ENCODE data around the gene DIP2B.

DIP2B gene

GRCh38 chr12:50508414-50508813 lies 3.6 kb downstream of the DIP2B start:
- TF ChIP-seq GATA3 (IDR thresholded peaks at IDR 0.05; ENCODE audit: low read depth, low read length) (no peak), GATA2 (IDR thresholded peaks at IDR 0.05; ENCODE audit: low read depth, low read length) (no peak)

GRCh38 chr12:50508970-50509663 lies 4.3 kb downstream of the DIP2B start:
- no peak for TF ChIP-seq GATA3 (IDR thresholded peaks at IDR 0.05; ENCODE audit: low read depth, low read length)
- no peak for TF ChIP-seq GATA2 (IDR thresholded peaks at IDR 0.05; ENCODE audit: low read depth, low read length)

GRCh38 chr12:50514526-50515276 lies 9.9 kb downstream of the DIP2B start:
- TF ChIP-seq GATA3 (IDR thresholded peaks at IDR 0.05; ENCODE audit: low read depth, low read length) (no peak), GATA2 (IDR thresholded peaks at IDR 0.05; ENCODE audit: low read depth, low read length) (no peak)

GRCh38 chr12:50515587-50515986 lies 10.8 kb downstream of the DIP2B start:
- TF ChIP-seq GATA3 (IDR thresholded peaks at IDR 0.05; ENCODE audit: low read depth, low read length) (no peak), GATA2 (IDR thresholded peaks at IDR 0.05; ENCODE audit: low read depth, low read length) (no peak)

GRCh38 chr12:50517421-50518048 lies 12.8 kb downstream of the DIP2B start:
- TF ChIP-seq GATA2 (IDR thresholded peaks at IDR 0.05; ENCODE audit: low read depth, low read length) (no peak), GATA3 (IDR thresholded peaks at IDR 0.05; ENCODE audit: low read depth, low read length) (no peak)

GRCh38 chr12:50518090-50518489 lies 13.3 kb downstream of the DIP2B start:
- no peak for TF ChIP-seq GATA2 (IDR thresholded peaks at IDR 0.05; ENCODE audit: low read depth, low read length)
- no peak for TF ChIP-seq GATA3 (IDR thresholded peaks at IDR 0.05; ENCODE audit: low read depth, low read length)

- TF ChIP-seq GATA3 (IDR thresholded peaks at IDR 0.05; ENCODE audit: low read depth, low read length): no peak
- TF ChIP-seq GATA2 (IDR thresholded peaks at IDR 0.05; ENCODE audit: low read depth, low read length): no peak
Measured at GRCh38 chr12:50519353-50519752, 14.6 kb downstream of the DIP2B start.

- TF ChIP-seq GATA2 (IDR thresholded peaks at IDR 0.05; ENCODE audit: low read depth, low read length) (no peak), GATA3 (IDR thresholded peaks at IDR 0.05; ENCODE audit: low read depth, low read length) (no peak)
Measured at GRCh38 chr12:50520416-50521207, 15.8 kb downstream of the DIP2B start.

GRCh38 chr12:50523772-50524171 lies 19.0 kb downstream of the DIP2B start:
- TF ChIP-seq GATA3 (IDR thresholded peaks at IDR 0.05; ENCODE audit: low read depth, low read length) (no peak), GATA2 (IDR thresholded peaks at IDR 0.05; ENCODE audit: low read depth, low read length) (no peak)

- TF ChIP-seq GATA3 (IDR thresholded peaks at IDR 0.05; ENCODE audit: low read depth, low read length) (no peak), GATA2 (IDR thresholded peaks at IDR 0.05; ENCODE audit: low read depth, low read length) (no peak)
Measured at GRCh38 chr12:50524621-50525020, 19.8 kb downstream of the DIP2B start.

GRCh38 chr12:50525422-50525821 lies 20.6 kb downstream of the DIP2B start:
- no peak for TF ChIP-seq GATA2 (IDR thresholded peaks at IDR 0.05; ENCODE audit: low read depth, low read length)
- no peak for TF ChIP-seq GATA3 (IDR thresholded peaks at IDR 0.05; ENCODE audit: low read depth, low read length)

GRCh38 chr12:50527359-50527726 lies 22.6 kb downstream of the DIP2B start:
- TF ChIP-seq GATA3 (IDR thresholded peaks at IDR 0.05; ENCODE audit: low read depth, low read length) (no peak), GATA2 (IDR thresholded peaks at IDR 0.05; ENCODE audit: low read depth, low read length) (no peak)

- TF ChIP-seq GATA3 (IDR thresholded peaks at IDR 0.05; ENCODE audit: low read depth, low read length) (no peak), GATA2 (IDR thresholded peaks at IDR 0.05; ENCODE audit: low read depth, low read length) (no peak)
Measured at GRCh38 chr12:50528800-50529199, 24.0 kb downstream of the DIP2B start.

GRCh38 chr12:50529345-50529744 lies 24.6 kb downstream of the DIP2B start:
- TF ChIP-seq GATA3 (IDR thresholded peaks at IDR 0.05; ENCODE audit: low read depth, low read length) (no peak), GATA2 (IDR thresholded peaks at IDR 0.05; ENCODE audit: low read depth, low read length) (no peak)

Data from SH-SY5Y (cell line).